ENCODE measurements around the gene CHST13.
A peak's percentile ranks its signal among the peaks of the same experiment; 100 is the strongest.

Gene CHST13

GRCh38 chr3:126510308-126510910 is 13.5 kb upstream of the CHST13 start:
- no peak for DNase-seq

- DNase-seq = no peak
Observed at GRCh38 chr3:126511291-126511690, 12.7 kb upstream of the CHST13 start.

- no peak for DNase-seq
Observed at GRCh38 chr3:126512026-126512425, 11.9 kb upstream of the CHST13 start.

- DNase-seq = no peak
Observed at GRCh38 chr3:126512916-126513650, 10.9 kb upstream of the CHST13 start.

- DNase-seq = no peak
Observed at GRCh38 chr3:126514161-126514560, 9.8 kb upstream of the CHST13 start.

- DNase-seq = no peak
Observed at GRCh38 chr3:126515066-126515706, 8.8 kb upstream of the CHST13 start.

GRCh38 chr3:126516152-126516935 is 7.6 kb upstream of the CHST13 start:
- no peak for DNase-seq

GRCh38 chr3:126516936-126517290 is 7.0 kb upstream of the CHST13 start:
- no peak for DNase-seq

GRCh38 chr3:126517291-126517951 is 6.5 kb upstream of the CHST13 start, which contains the start of gene UROC1:
UROC1 (minus strand) TSS chr3:126517773; CDS start chr3:126517719, 54 bp downstream.
- no peak for DNase-seq

- no peak for DNase-seq
Observed at GRCh38 chr3:126517986-126518778, 5.8 kb upstream of the CHST13 start.

- DNase-seq = no peak
Observed at GRCh38 chr3:126518779-126519177, 5.2 kb upstream of the CHST13 start.

- DNase-seq = no peak
Observed at GRCh38 chr3:126519506-126520455, 4.2 kb upstream of the CHST13 start.

- DNase-seq = no peak
Observed at GRCh38 chr3:126521122-126521891, 2.6 kb upstream of the CHST13 start.

- peak; percentile 54 for DNase-seq
Observed at GRCh38 chr3:126522363-126522788, 1.6 kb upstream of the CHST13 start.

GRCh38 chr3:126524429-126524988 is 554 bp downstream of the CHST13 start:
- no peak for DNase-seq

- DNase-seq = no peak
Observed at GRCh38 chr3:126525091-126525852, 1.3 kb downstream of the CHST13 start.

GRCh38 chr3:126525853-126526667 is 2.1 kb downstream of the CHST13 start:
- DNase-seq = no peak

GRCh38 chr3:126526668-126527005 is 2.7 kb downstream of the CHST13 start:
- DNase-seq = no peak
